ENCODE data around the gene CRYGC. TPM values are rescaled to one million over a fixed set of nuclear protein-coding genes. Genes with fewer than 3 reads are reported as not detected.
"Not testable (repeated sequence)": the region's sequence is repeated elsewhere in the genome, so short reads cannot be mapped to it uniquely, and the experiment has no call there.

The CRYGC gene
- total RNA-seq, 2 donors from 2014 or later: not detected

GRCh38 chr2:208125251-208125650 is 4.4 kb downstream of the CRYGC start:
- no peaks in the 10 kb centered on the region for H3K36me3 ChIP-seq
- no peak overlapping the region for H3K27ac ChIP-seq
- intact Hi-C loops (cut with DNase I): no loop called here
- TF ChIP-seq CTCF (IDR thresholded peaks at IDR 0.05): no peak
- peaks cover 9% of the 10 kb centered on the region for H3K27me3 ChIP-seq
- no peaks in the 10 kb centered on the region for H3K9me3 ChIP-seq
- DNase-seq: no peak
- no peak overlapping the region for H3K4me3 ChIP-seq
- H3K4me1 ChIP-seq: no peaks in the 10 kb centered on the region
- no peak overlapping the region for H3K9ac ChIP-seq (ENCODE audit: low read depth in 2 of 2, low read length in 2 of 2)

- DNase-seq; intact Hi-C loops (cut with DNase I): not testable (repeated sequence)
Measured at GRCh38 chr2:208124013-208124715, 5.5 kb downstream of the CRYGC start, which contains the start of gene CRYGD. Gene CRYGD (minus strand): TSS chr2:208124524. CDS start chr2:208124473, 51 bp downstream.

GRCh38 chr2:208122248-208122647 is 7.4 kb downstream of the CRYGC start:
- H3K4me3 ChIP-seq: no peak overlapping the region
- intact Hi-C loops (cut with DNase I): no loop called here
- H3K9me3 ChIP-seq: no peaks in the 10 kb centered on the region
- no peaks in the 10 kb centered on the region for H3K36me3 ChIP-seq
- peaks cover 9% of the 10 kb centered on the region for H3K27me3 ChIP-seq
- H3K4me1 ChIP-seq: no peaks in the 10 kb centered on the region
- no peak for DNase-seq
- TF ChIP-seq CTCF (IDR thresholded peaks at IDR 0.05): no peak
- H3K9ac ChIP-seq (ENCODE audit: low read depth in 2 of 2, low read length in 2 of 2): no peak overlapping the region
- H3K27ac ChIP-seq: no peak overlapping the region

More at GRCh38 chr2:208124013-208124715, 5.5 kb downstream of the CRYGC start, which contains the start of gene CRYGD:
- not testable (repeated sequence) for H3K4me3 ChIP-seq; H3K9me3 ChIP-seq; H3K27me3 ChIP-seq; H3K36me3 ChIP-seq; H3K9ac ChIP-seq (ENCODE audit: low read depth in 2 of 2, low read length in 2 of 2); H3K4me1 ChIP-seq; H3K27ac ChIP-seq

GRCh38 chr2:208118918-208119317 is 10.7 kb downstream of the CRYGC start:
- intact Hi-C loops (cut with DNase I): no loop called here
- H3K27me3 ChIP-seq: peaks cover 5% of the 10 kb centered on the region
- no peaks in the 10 kb centered on the region for H3K4me1 ChIP-seq
- TF ChIP-seq CTCF (IDR thresholded peaks at IDR 0.05): no peak
- no peaks in the 10 kb centered on the region for H3K9me3 ChIP-seq
- H3K4me3 ChIP-seq: no peak overlapping the region
- no peak for DNase-seq
- no peaks in the 10 kb centered on the region for H3K36me3 ChIP-seq
- no peak overlapping the region for H3K9ac ChIP-seq (ENCODE audit: low read depth in 2 of 2, low read length in 2 of 2)
- no peak overlapping the region for H3K27ac ChIP-seq

DNA sequence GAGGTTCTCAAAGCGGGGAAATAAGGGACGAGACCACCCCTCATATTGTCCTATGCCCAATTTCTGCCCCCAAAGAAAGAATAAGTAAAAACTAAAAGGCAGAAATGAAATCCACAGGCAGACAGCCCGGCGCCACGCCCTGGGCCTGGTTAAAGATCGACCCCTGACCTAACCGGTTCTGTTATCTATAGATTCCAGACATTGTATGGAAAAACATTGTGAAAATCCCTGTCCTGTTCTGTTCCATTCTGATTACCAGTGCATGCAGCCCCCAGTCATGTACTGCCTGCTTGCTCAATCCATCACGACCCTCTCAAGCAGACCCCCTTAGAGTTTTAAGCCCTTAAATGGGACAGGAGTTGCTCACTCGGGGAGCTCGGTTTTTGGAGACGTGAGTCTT is 12.2 kb downstream of the CRYGC start:
- H3K4me3 ChIP-seq; H3K27me3 ChIP-seq; H3K27ac ChIP-seq; DNase-seq; intact Hi-C loops (cut with DNase I); H3K9ac ChIP-seq (ENCODE audit: low read depth in 2 of 2, low read length in 2 of 2); H3K9me3 ChIP-seq; H3K36me3 ChIP-seq; H3K4me1 ChIP-seq: not testable (repeated sequence)

GRCh38 chr2:208112969-208113368 is 16.7 kb downstream of the CRYGC start:
- intact Hi-C loops (cut with DNase I): no loop called here
- Histone ChIP-seq H3K4me1 (no peaks in the 10 kb centered on the region), H3K9ac (ENCODE audit: low read depth in 2 of 2, low read length in 2 of 2) (no peak overlapping the region), H3K27ac (no peak overlapping the region), H3K27me3 (no peaks in the 10 kb centered on the region), H3K4me3 (no peak overlapping the region), H3K36me3 (no peaks in the 10 kb centered on the region), H3K9me3 (no peaks in the 10 kb centered on the region)
- DNase-seq: no peak
- no peak for TF ChIP-seq CTCF (IDR thresholded peaks at IDR 0.05)

- H3K36me3 ChIP-seq; H3K9ac ChIP-seq (ENCODE audit: low read depth in 2 of 2, low read length in 2 of 2); H3K4me3 ChIP-seq; H3K27ac ChIP-seq; H3K9me3 ChIP-seq; intact Hi-C loops (cut with DNase I); H3K4me1 ChIP-seq; H3K27me3 ChIP-seq; DNase-seq: not testable (repeated sequence)
Measured at GRCh38 chr2:208112273-208112745, 17.3 kb downstream of the CRYGC start.
